ENCODE results near the gene THNSL1. TPM values are rescaled to one million over a fixed set of nuclear protein-coding genes. Genes with fewer than 3 reads are reported as not detected.
A peak's percentile ranks its signal among the peaks of the same experiment; 100 is the strongest.

The THNSL1 gene
- total and polyA plus RNA-seq, 9 of the 15 experiments (the other 6 are each of a cell fraction or from before 2014, with no cell fraction given), result 4.5 to 8.6 (median 6.3) TPM

DNA sequence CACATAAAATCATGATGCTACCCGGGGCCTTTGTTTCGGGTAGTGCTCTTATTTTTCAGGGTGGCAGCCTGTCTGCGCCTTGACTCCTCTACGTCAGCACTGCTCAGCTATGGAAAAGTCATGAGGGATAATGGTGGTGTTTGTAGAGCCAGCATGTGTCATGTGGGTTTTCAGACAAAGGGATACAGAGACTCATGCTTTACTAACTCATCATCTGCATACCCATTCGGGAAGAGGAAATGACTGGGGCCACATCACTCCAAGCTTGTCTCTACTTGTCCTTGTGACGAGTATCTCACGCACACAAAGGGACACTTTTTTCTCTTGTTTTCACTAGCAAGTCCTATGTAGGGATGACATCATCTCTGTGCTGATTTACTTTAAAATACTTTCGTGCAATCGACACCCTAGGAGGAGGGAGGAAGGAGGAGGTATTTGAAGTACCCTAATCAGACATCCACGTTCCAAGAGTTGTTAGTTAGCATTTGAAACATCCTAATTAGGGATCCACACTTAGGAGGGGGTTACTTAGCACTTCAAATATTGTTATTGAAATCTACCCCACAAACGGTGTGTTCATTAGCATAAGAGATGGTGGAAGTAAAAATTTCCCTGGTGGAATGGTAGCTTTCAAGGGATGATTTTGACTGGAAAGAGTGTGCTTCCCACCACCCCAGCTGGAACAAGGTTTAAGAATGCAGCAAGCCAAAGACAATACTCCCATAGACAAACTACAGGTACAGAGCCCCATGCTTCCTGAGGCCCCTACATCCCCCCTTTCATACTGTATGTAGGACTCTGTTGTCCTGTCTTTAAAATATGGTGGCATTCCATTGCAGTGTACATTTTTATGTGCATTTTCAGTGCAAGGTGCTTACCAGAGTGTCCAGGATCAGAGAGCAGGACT is 52.0 kb downstream of the THNSL1 start (continued):
- TF ChIP-seq, protein P1, sequence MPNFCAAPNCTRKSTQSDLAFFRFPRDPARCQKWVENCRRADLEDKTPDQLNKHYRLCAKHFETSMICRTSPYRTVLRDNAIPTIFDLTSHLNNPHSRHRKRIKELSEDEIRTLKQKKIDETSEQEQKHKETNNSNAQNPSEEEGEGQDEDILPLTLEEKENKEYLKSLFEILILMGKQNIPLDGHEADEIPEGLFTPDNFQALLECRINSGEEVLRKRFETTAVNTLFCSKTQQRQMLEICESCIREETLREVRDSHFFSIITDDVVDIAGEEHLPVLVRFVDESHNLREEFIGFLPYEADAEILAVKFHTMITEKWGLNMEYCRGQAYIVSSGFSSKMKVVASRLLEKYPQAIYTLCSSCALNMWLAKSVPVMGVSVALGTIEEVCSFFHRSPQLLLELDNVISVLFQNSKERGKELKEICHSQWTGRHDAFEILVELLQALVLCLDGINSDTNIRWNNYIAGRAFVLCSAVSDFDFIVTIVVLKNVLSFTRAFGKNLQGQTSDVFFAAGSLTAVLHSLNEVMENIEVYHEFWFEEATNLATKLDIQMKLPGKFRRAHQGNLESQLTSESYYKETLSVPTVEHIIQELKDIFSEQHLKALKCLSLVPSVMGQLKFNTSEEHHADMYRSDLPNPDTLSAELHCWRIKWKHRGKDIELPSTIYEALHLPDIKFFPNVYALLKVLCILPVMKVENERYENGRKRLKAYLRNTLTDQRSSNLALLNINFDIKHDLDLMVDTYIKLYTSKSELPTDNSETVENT (CRISPR knock-in tag; IDR thresholded peaks at IDR 0.05), result no peak
- TF ChIP-seq FOXJ3 (CRISPR knock-in tag; IDR thresholded peaks at IDR 0.05) (no peak), MECOM (CRISPR knock-in tag; IDR thresholded peaks at IDR 0.05) (no peak), SLC30A9 (CRISPR knock-in tag; IDR thresholded peaks at IDR 0.05) (no peak), JUN (IDR thresholded peaks at IDR 0.05; ENCODE audit: borderline replicate concordance, low read depth, low read length) (0 out of 2 replicates have a peak, but pooled peaks have one; percentile 22), JUN (CRISPR knock-in tag; IDR thresholded peaks at IDR 0.05; ENCODE audit: borderline replicate concordance) (no peak)
- TF ChIP-seq, protein P2, sequence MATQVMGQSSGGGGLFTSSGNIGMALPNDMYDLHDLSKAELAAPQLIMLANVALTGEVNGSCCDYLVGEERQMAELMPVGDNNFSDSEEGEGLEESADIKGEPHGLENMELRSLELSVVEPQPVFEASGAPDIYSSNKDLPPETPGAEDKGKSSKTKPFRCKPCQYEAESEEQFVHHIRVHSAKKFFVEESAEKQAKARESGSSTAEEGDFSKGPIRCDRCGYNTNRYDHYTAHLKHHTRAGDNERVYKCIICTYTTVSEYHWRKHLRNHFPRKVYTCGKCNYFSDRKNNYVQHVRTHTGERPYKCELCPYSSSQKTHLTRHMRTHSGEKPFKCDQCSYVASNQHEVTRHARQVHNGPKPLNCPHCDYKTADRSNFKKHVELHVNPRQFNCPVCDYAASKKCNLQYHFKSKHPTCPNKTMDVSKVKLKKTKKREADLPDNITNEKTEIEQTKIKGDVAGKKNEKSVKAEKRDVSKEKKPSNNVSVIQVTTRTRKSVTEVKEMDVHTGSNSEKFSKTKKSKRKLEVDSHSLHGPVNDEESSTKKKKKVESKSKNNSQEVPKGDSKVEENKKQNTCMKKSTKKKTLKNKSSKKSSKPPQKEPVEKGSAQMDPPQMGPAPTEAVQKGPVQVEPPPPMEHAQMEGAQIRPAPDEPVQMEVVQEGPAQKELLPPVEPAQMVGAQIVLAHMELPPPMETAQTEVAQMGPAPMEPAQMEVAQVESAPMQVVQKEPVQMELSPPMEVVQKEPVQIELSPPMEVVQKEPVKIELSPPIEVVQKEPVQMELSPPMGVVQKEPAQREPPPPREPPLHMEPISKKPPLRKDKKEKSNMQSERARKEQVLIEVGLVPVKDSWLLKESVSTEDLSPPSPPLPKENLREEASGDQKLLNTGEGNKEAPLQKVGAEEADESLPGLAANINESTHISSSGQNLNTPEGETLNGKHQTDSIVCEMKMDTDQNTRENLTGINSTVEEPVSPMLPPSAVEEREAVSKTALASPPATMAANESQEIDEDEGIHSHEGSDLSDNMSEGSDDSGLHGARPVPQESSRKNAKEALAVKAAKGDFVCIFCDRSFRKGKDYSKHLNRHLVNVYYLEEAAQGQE (IDR thresholded peaks at IDR 0.05; ENCODE audit: borderline replicate concordance), result no peak
- TF ChIP-seq, protein P2 (CRISPR knock-in tag; IDR thresholded peaks at IDR 0.05; ENCODE audit: low read depth), result no peak
- TF ChIP-seq, protein P3, sequence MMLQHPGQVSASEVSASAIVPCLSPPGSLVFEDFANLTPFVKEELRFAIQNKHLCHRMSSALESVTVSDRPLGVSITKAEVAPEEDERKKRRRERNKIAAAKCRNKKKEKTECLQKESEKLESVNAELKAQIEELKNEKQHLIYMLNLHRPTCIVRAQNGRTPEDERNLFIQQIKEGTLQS (IDR thresholded peaks at IDR 0.05), result peak; percentile 90
- TF ChIP-seq, protein P3 (CRISPR knock-in tag; conservative IDR thresholded peaks at IDR 0.05), result no peak
- TF ChIP-seq, protein P4, sequence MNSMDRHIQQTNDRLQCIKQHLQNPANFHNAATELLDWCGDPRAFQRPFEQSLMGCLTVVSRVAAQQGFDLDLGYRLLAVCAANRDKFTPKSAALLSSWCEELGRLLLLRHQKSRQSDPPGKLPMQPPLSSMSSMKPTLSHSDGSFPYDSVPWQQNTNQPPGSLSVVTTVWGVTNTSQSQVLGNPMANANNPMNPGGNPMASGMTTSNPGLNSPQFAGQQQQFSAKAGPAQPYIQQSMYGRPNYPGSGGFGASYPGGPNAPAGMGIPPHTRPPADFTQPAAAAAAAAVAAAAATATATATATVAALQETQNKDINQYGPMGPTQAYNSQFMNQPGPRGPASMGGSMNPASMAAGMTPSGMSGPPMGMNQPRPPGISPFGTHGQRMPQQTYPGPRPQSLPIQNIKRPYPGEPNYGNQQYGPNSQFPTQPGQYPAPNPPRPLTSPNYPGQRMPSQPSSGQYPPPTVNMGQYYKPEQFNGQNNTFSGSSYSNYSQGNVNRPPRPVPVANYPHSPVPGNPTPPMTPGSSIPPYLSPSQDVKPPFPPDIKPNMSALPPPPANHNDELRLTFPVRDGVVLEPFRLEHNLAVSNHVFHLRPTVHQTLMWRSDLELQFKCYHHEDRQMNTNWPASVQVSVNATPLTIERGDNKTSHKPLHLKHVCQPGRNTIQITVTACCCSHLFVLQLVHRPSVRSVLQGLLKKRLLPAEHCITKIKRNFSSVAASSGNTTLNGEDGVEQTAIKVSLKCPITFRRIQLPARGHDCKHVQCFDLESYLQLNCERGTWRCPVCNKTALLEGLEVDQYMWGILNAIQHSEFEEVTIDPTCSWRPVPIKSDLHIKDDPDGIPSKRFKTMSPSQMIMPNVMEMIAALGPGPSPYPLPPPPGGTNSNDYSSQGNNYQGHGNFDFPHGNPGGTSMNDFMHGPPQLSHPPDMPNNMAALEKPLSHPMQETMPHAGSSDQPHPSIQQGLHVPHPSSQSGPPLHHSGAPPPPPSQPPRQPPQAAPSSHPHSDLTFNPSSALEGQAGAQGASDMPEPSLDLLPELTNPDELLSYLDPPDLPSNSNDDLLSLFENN (IDR thresholded peaks at IDR 0.05; ENCODE audit: low read depth in 2 of 2, low read length in 2 of 2), result no peak
